C4-2B (cell line): ENCODE measurements around the gene UBE2I.

Experiments
- H3K27ac ChIP-seq: fragments of 450-650 bp; 2 replicates; pipeline ENCODE4 v1.5.1; 2017
- ZFX ChIP-seq: fragments of 450-650 bp; IDR thresholded peaks from 2 replicates; pipeline ENCODE4 v1.6.1; 2017
- TF ChIP-seq, protein P1 (sequence below): fragments of 450-650 bp; conservative IDR thresholded peaks from 2 replicates; pipeline ENCODE4 v1.5.1; 2017; ENCODE audit warnings: mild to moderate bottlenecking

The UBE2I gene

GRCh38 chr16:1366712-1367299 lies 57.4 kb downstream of the UBE2I start:
- peak overlapping the region; percentile 73 for H3K27ac ChIP-seq
- TF ChIP-seq ZFX, result no peak
- TF ChIP-seq, protein P1, sequence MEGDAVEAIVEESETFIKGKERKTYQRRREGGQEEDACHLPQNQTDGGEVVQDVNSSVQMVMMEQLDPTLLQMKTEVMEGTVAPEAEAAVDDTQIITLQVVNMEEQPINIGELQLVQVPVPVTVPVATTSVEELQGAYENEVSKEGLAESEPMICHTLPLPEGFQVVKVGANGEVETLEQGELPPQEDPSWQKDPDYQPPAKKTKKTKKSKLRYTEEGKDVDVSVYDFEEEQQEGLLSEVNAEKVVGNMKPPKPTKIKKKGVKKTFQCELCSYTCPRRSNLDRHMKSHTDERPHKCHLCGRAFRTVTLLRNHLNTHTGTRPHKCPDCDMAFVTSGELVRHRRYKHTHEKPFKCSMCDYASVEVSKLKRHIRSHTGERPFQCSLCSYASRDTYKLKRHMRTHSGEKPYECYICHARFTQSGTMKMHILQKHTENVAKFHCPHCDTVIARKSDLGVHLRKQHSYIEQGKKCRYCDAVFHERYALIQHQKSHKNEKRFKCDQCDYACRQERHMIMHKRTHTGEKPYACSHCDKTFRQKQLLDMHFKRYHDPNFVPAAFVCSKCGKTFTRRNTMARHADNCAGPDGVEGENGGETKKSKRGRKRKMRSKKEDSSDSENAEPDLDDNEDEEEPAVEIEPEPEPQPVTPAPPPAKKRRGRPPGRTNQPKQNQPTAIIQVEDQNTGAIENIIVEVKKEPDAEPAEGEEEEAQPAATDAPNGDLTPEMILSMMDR, result no peak

GRCh38 chr16:1367486-1368174 lies 58.2 kb downstream of the UBE2I start:
- TF ChIP-seq, protein P1, result no peak
- TF ChIP-seq ZFX, result no peak
- peak overlapping the region; percentile 73 for H3K27ac ChIP-seq

GRCh38 chr16:1371054-1371978 lies 61.9 kb downstream of the UBE2I start:
- TF ChIP-seq, protein P1, result no peak
- TF ChIP-seq ZFX, result no peak
- H3K27ac ChIP-seq, result no peak overlapping the region

- TF ChIP-seq, protein P1, result no peak
- TF ChIP-seq ZFX, result no peak
- H3K27ac ChIP-seq, result no peak overlapping the region
Observed at GRCh38 chr16:1372292-1372950, 63.0 kb downstream of the UBE2I start.

DNA sequence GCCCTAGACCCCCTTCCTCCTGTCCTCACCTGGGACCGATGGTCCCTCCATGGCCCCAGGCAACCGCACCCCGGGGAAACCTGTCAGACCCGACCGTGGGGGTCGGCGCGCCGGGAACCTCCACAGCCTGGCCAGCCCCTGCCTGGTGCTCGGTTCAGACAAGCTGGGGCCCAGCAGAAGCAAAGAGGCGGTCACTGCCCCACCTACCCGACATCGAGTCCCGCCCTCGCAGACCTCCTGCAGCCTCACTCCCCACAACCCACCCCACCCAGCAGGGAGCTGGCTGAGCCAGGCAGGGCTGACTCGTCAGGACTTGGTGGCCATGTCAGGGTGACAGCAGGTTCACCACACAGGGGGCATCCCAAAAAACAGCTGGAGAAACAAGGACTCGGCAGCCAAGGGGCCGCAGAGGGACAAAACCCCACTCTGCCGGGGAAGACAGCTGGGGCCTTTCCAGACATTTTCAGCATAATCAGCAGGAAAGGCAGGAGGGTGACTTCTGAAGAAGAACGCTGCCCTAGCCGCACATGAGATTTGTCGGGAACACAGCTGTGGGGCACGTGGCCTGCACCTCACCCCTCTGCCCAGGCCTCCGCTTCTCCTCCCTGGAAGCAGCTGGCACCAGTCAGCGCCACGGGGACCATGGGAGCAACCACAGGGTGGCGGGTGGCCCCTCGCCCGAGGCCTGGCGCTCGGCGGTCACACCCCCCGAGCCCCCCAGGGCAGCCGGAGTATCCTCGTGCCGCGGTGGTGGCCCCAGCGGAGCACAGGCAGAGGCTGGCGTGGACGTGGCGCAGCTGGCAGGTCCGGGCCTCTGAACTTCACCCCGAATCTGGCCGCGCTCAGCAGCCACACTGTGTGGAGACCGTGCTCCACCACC lies 65.2 kb downstream of the UBE2I start:
- TF ChIP-seq, protein P1, result no peak
- TF ChIP-seq ZFX, result no peak

GRCh38 chr16:1375298-1375640 lies 65.8 kb downstream of the UBE2I start:
- H3K27ac ChIP-seq, result no peak overlapping the region
- TF ChIP-seq, protein P1, result no peak
- no peak for TF ChIP-seq ZFX

More for the DNA sequence above, 65.2 kb downstream of the UBE2I start:
- H3K27ac ChIP-seq, result no peak overlapping the region
